Activated CD4-positive, alpha-beta T cell treated with anti-CD3 and anti-CD28 coated beads, Interleukin-2, amount 50 U/mL, for 24 hours (primary cell): ENCODE results near the gene ZNF804B.

Source experiments
- DNase-seq, 2 donors: peaks; one replicate each; pipeline ENCODE4 v3.0.0-alpha.2; 2020; ENCODE audit warnings: low read depth in 1 of 2, low spot score in 1 of 2

The ZNF804B gene

GRCh38 chr7:88835147-88835728, 75.7 kb downstream of the ZNF804B start:
- DNase-seq = no peak

- no peak for DNase-seq
Measured at GRCh38 chr7:88842201-88842600, 82.7 kb downstream of the ZNF804B start.

GRCh38 chr7:88845091-88845490, 85.6 kb downstream of the ZNF804B start:
- no peak for DNase-seq

- no peak for DNase-seq
Measured at GRCh38 chr7:88851220-88851619, 91.7 kb downstream of the ZNF804B start.

GRCh38 chr7:88859288-88859687, 99.8 kb downstream of the ZNF804B start:
- DNase-seq = no peak

GRCh38 chr7:88866265-88866863, 106.9 kb downstream of the ZNF804B start:
- DNase-seq = no peak

- no peak for DNase-seq
Measured at GRCh38 chr7:88867158-88867557, 107.7 kb downstream of the ZNF804B start.

- no peak for DNase-seq
Measured at GRCh38 chr7:88868456-88868855, 109.0 kb downstream of the ZNF804B start.

GRCh38 chr7:88881136-88881535, 121.6 kb downstream of the ZNF804B start:
- no peak for DNase-seq

- DNase-seq = no peak
Measured at GRCh38 chr7:88885131-88885530, 125.6 kb downstream of the ZNF804B start.

GRCh38 chr7:88888684-88889083, 129.2 kb downstream of the ZNF804B start:
- DNase-seq = no peak

GRCh38 chr7:88910516-88910915, 151.0 kb downstream of the ZNF804B start:
- no peak for DNase-seq

GRCh38 chr7:88912852-88913251, 153.4 kb downstream of the ZNF804B start:
- DNase-seq = no peak

GRCh38 chr7:88915615-88916014, 156.1 kb downstream of the ZNF804B start:
- no peak for DNase-seq

GRCh38 chr7:88919478-88920131, 160.1 kb downstream of the ZNF804B start:
- DNase-seq = no peak

- DNase-seq = no peak
Measured at GRCh38 chr7:88922944-88923343, 163.4 kb downstream of the ZNF804B start.

- no peak for DNase-seq
Measured at GRCh38 chr7:88928276-88928675, 168.8 kb downstream of the ZNF804B start.

- no peak for DNase-seq
Measured at GRCh38 chr7:88929719-88930118, 170.2 kb downstream of the ZNF804B start.

GRCh38 chr7:88933285-88933684, 173.8 kb downstream of the ZNF804B start:
- DNase-seq = no peak

- no peak for DNase-seq
Measured at GRCh38 chr7:88942815-88943501, 183.5 kb downstream of the ZNF804B start.

GRCh38 chr7:88951826-88952225, 192.3 kb downstream of the ZNF804B start:
- DNase-seq = no peak

GRCh38 chr7:88964418-88964817, 204.9 kb downstream of the ZNF804B start:
- DNase-seq = no peak
